ENCODE results near the gene ADGRB3. TPM values are rescaled to one million over a fixed set of nuclear protein-coding genes. Genes with fewer than 3 reads are reported as not detected.

Gene ADGRB3
- total and polyA plus RNA-seq, 10 of the 15 experiments (the other 5 are each of a cell fraction or from before 2014, with no cell fraction given) = 0.03 to 0.06 TPM; not detected in 8

GRCh38 chr6:69331886-69332285 is 696.8 kb downstream of the ADGRB3 start (continued):
- TF ChIP-seq NFIC (IDR thresholded peaks at IDR 0.05; ENCODE audit: low read depth, low read length) = no peak
- no peak for TF ChIP-seq ZNF384 (IDR thresholded peaks at IDR 0.05; ENCODE audit: borderline replicate concordance, low read depth, low read length)
- no peak for TF ChIP-seq SREBF2 (IDR thresholded peaks at IDR 0.05; ENCODE audit: low read length)
- TF ChIP-seq CTCF (IDR thresholded peaks at IDR 0.05 in 2 of 3, conservative IDR thresholded peaks at IDR 0.05 in 1 of 3; ENCODE audit: control insufficient read depth in 2 of 3, extremely low read depth in 1 of 3, insufficient read depth in 1 of 3, low read depth in 3 of 3, low read length in 3 of 3) = no peak

GRCh38 chr6:69337311-69337710 is 702.2 kb downstream of the ADGRB3 start:
- WGBS (ENCODE audit: insufficient coverage, insufficient replicate concordance, low lambda C conversion rate, missing lambda C conversion rate) = 14% methylated on average over 3 of the region's 3 CpGs
- in situ Hi-C loops (cut with MboI) = no loop called here
- RAD21 ChIA-PET (ENCODE audit: unreplicated experiment) = no interaction called here

More at GRCh38 chr6:69337311-69337710, 702.2 kb downstream of the ADGRB3 start:
- FAIRE-seq = no peak
- H3K4me2 ChIP-seq (ENCODE audit: control insufficient read depth, insufficient read depth) = no peak overlapping the region
- intact Hi-C loops (cut with micrococcal nuclease; ENCODE audit: unreplicated experiment) = no loop called here
- TF ChIP-seq IRF5 (IDR thresholded peaks at IDR 0.05; ENCODE audit: borderline replicate concordance) (no peak), YY1 (IDR thresholded peaks at IDR 0.05; ENCODE audit: low read depth, low read length) (no peak), BCL11A (IDR thresholded peaks at IDR 0.05; ENCODE audit: low read depth, low read length) (no peak), BCL3 (IDR thresholded peaks at IDR 0.05; ENCODE audit: borderline replicate concordance, insufficient read depth, low read depth, low read length, poor library complexity, severe bottlenecking) (no peak), STAT3 (IDR thresholded peaks at IDR 0.05; ENCODE audit: low read depth, low read length) (no peak), PAX8 (IDR thresholded peaks at IDR 0.05) (no peak), POLR2AphosphoS5 (IDR thresholded peaks at IDR 0.05; ENCODE audit: low read length) (no peak), PBX3 (IDR thresholded peaks at IDR 0.05; ENCODE audit: insufficient replicate concordance, low read depth, low read length) (no peak), POLR2A (IDR thresholded peaks at IDR 0.05; ENCODE audit: low read depth, low read length) (no peak), SMAD5 (IDR thresholded peaks at IDR 0.05; ENCODE audit: low read depth) (no peak), ATF3 (IDR thresholded peaks at IDR 0.05; ENCODE audit: borderline replicate concordance, extremely low read depth, low read depth, low read length) (no peak)
- no peak overlapping the region for H3K4me3 ChIP-seq
- POLR2A ChIA-PET = no interaction called here
- H3K4me1 ChIP-seq (ENCODE audit: control insufficient read depth, insufficient read depth, low read length) = no peaks in the 10 kb centered on the region
- SMC1A ChIA-PET (ENCODE audit: uncharacterized antibody, unreplicated experiment) = interaction anchor here (0.5 kb wide), 1 partner anchor 594 kb away, joined by 3 read pairs; no protein-coding TSS in a partner anchor
- no peaks in the 10 kb centered on the region for H3K9me3 ChIP-seq (replicated peaks; ENCODE audit: control insufficient read depth, insufficient read depth, low read length)
- H3K9ac ChIP-seq (ENCODE audit: control insufficient read depth, insufficient read depth, low read length) = no peak overlapping the region
- DNase-seq (ENCODE audit: low read depth, low spot score) = no peak
- BruUV-seq (replicated peaks) = no TSS peak
- H3K79me2 ChIP-seq (ENCODE audit: control insufficient read depth, insufficient read depth, low read length) = no peaks in the 10 kb centered on the region
- no peak overlapping the region for H3K27ac ChIP-seq (ENCODE audit: control insufficient read depth, insufficient read depth)
- no peak for ATAC-seq
- H3K27me3 ChIP-seq (replicated peaks in 1 of 2; ENCODE audit: control insufficient read depth in 2 of 2, insufficient read depth in 2 of 2, low read length in 1 of 2) = no peaks in the 10 kb centered on the region
- no peaks in the 10 kb centered on the region for H4K20me1 ChIP-seq (ENCODE audit: control insufficient read depth, insufficient read depth)
- H3K36me3 ChIP-seq (ENCODE audit: control insufficient read depth in 2 of 2, insufficient read depth in 2 of 2, low read length in 1 of 2) = no peaks in the 10 kb centered on the region
- no peak overlapping the region for H2AFZ ChIP-seq (ENCODE audit: control insufficient read depth, low read depth, low read length)
- CTCF ChIA-PET = no interaction called here
